DMS53 treated with DMSO at 0.1 percent for 48 hours (cell line): ENCODE data around the gene HNRNPL.
"Not testable (repeated sequence)": the region's sequence is repeated elsewhere in the genome, so short reads cannot be mapped to it uniquely, and the experiment has no call there.

ENCODE experiments used
- DNase-seq: peaks from one replicate; lab custom pipeline; 2025; ENCODE audit not compliant: unreplicated experiment; lab: John Stamatoyannopoulos, UW

HNRNPL gene

DNA sequence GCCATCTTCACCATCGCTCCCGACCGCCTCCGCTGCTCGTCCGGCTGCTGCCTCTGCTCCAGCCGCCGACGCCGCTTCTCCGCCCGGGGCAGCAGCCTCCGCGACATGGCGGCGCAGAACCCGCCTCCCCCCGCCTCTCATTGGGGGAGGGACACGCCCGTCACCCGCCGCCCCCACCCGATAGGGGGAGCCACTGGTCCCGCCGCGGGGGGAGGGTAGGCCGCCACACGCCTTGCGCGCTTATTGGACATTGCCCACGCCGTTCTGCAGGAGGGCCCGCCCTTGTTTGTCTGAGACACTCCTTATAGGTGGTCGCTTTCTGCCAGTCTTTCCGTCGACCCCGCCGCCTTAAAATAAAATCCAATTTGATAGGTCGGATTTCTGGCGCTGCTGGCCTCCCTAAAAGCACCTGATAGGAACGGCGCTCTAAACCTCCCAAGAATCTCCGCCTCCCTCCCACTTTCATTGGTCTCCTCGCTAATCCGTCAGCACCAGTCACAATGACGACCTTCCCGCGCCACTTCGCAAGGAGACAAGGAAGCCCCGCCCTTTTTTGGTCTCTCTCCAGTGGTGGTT, at the start of gene HNRNPL:
HNRNPL (minus strand) TSS at position 127 of the 576 bp plus-strand sequence; CDS start at position 107, 20 bp downstream.
- peak; percentile 100 for DNase-seq

GRCh38 chr19:38898788-38899446, 49.1 kb upstream of the HNRNPL start:
- DNase-seq: no peak

GRCh38 chr19:38894968-38895367, 45.2 kb upstream of the HNRNPL start:
- DNase-seq: no peak

DNA sequence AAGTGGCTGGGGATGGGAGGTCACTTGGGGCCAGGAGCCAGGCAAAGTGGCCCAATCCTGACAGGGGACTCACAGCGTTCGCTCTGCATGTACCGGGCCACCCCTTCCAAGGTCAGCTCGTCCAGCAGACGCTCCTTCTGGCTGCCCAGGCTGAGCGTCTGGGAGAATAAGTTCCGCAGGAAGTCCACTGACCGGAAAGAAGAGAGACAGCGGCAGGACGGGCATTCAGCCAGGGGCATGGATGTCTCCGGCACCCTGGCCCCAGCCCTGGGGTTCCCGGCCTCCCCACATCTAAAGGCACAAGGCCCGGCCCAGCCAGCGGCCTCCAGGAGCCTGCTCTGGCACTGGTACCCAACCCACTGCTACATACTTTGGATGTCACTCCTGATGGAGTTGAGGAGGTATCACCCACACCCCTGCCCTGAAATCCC, 43.6 kb upstream of the HNRNPL start:
- no peak for DNase-seq

DNA sequence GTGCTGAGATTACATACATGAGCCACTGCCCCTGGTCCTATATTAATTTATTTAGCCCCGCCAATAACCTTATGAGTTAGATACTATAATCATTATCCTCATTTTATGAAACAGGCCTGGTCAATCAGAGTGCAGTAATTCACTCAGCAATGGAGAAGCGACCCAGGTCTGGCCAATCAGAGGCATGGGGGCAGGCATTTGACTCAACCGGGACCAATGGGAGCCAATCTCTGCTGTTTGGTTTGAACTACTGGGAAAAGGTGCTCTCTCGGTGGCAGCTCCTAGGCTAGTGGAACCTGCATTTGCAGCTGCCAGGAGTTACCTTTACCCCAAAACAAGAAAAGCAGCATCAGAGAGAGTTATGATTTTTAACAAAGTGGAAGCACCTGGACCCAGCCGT, 43.1 kb upstream of the HNRNPL start:
- DNase-seq: no peak

GRCh38 chr19:38891771-38892170, 42.0 kb upstream of the HNRNPL start:
- no peak for DNase-seq

- DNase-seq: no peak
These were observed 40.9 kb upstream of the HNRNPL start for GRCh38 chr19:38890686-38891085.

- no peak for DNase-seq
These were observed 40.0 kb upstream of the HNRNPL start for GRCh38 chr19:38889803-38890202.

DNA sequence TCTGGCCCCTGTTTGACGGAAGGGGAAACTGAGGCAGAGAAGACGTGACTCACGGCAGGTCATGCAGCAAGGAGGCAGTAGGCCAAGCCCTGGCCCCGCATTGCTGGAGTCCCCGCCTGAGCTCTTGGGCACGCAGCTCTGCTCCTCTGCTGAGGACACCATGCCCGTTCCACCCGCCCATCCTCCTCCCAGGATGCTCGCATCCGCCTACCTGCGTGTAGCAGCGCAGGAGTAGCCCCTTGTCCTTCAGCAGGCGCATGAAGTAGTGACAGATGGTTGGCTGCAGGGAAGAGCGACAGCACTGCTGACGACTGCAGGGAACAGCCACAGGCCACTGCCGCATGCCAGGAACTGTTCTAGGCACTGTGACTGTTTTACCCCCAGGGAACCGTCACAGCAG, 39.1 kb upstream of the HNRNPL start:
- DNase-seq: no peak

DNA sequence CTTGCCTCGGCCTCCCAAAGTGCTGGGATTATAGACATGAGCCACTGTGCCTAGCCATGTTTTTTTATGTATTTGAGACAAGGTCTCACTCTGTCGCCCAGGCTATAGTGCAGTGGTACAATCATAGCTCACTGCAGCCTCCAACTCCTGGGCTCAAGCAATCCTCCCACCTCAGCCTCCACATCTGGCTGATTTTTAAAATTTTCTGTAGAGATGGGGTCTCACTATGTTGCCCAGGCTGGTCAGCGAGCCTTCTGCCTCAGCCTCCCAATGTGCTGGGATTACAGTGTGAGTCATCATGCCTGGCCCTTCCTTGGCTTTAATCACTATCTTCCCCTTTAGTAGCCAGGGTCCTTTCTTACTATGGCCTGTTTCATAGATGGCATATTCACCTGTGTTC, 34.9 kb upstream of the HNRNPL start:
- DNase-seq: not testable (repeated sequence)

DNA sequence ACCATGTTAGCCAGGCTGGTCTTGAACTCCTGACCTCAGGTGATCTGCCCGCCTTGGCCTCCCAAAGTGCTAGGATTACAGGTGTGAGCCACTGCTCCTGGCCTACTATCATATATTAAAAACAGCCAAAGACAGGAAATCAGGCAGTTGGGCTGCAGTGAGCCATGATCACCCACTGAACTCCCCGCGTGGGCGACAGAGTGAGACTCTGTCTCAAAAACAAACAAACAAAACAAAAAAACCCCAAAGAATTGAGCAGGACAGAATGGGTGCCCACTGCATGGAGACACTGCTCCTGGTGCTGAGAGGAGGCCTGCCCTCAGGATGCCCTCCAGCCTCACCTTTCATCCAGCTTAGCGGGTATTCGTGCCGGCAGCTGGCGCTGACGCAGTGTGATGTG, 33.5 kb upstream of the HNRNPL start:
- no peak for DNase-seq

- no peak for DNase-seq
These were observed 31.3 kb upstream of the HNRNPL start for GRCh38 chr19:38880882-38881609.

- no peak for DNase-seq
These were observed 30.5 kb upstream of the HNRNPL start for GRCh38 chr19:38880076-38880881.

DNA sequence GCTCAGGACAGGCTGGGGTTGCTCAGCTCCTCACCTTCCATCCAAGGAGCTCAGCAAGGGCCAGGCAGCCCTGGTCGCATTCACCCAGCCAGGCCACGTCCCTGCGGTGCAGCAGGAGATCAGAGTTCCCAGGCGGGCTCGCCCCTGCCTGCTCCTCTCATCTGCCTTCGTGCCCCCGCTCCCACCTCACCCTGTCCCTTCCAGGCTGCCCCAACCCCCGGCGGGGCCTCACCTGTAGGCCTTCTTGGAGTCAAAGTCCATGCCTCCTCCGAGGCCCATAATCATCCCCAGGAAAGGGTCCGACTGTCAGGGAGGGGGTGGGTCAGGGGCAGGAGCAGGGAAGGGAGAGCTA, 29.6 kb upstream of the HNRNPL start:
- no peak for DNase-seq

- no peak for DNase-seq
These were observed 29.0 kb upstream of the HNRNPL start for GRCh38 chr19:38878575-38879399.

- DNase-seq: peak; percentile 99
These were observed 28.2 kb upstream of the HNRNPL start, which contains the start of gene RINL for GRCh38 chr19:38877781-38878574. TSS of gene RINL (minus strand) at chr19:38878275. CDS start at chr19:38876742, 1,533 bp downstream.

DNA sequence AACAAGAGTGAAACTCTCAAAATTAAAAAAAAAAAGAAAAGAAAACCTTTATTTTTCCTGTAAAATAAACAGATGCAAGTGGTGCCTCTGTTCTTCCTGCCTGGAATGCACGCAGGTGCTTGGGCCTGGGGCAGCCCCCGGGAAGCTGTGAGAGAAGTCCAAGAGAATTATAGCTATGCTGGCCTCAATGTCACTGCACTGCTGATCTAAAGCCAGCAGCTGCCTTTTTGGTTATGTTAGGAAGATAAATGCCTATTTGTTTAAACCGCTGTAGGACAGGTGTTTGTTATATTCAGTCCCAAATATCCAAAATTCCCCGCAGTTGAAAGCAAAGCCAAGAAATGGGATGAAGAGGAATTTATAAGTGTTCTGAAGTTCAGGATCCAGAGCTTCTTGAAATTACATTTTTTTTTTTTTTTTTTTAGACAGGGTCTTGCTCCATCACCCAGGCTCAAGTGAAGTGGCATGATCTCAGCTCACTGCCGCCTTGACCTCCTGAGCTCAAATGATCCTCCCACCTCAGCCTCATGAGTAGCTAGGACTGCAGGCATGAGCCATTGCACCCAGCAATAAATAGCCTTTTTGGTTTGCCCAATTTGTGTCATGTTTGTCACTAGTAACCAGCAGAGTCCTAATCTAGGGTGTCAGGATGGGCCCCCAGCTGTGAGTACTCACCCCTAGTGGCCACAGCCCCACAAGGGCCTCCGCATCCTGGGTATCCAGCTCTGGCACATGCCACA, 26.0 kb upstream of the HNRNPL start:
- DNase-seq: no peak

DNA sequence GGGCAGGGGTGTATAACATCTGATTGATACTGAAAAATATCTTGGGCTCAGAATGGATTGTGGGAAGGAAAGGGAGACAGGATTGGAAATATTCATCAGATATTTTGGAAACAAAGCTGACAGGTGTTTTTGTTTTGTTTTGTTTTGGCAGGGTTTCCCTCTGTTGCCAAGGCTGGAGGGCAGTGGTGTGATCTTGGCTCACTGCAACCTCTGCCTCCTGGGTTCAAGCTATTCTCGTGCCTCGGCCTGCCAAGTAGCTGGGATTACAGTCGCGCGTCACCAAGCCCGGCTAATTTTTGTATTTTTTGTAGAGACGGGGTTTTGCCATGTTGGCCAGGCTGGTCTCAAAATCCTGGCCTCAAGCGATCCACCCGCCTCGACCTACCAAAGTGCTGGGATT, 23.6 kb upstream of the HNRNPL start:
- DNase-seq: not testable (repeated sequence)

- no peak for DNase-seq
These were observed 20.8 kb upstream of the HNRNPL start for GRCh38 chr19:38870612-38871011.
